Thyroid gland (tissue), 4 donors: Measurements from ENCODE around the gene SERINC3.

Experiments used
- CTCF ChIP-seq, 6 experiments: fragments of 200-600 bp in 3 of 6; fragments of 450-650 bp in 3 of 6; sonication (generic) in 3 of 6; IDR thresholded peaks; one replicate each; pipeline ENCODE4 v1.5.1; 2016 to 2019; ENCODE audit warnings: antibody characterized with exemption in 6 of 6, mild to moderate bottlenecking in 2 of 6, inconsistent platforms in 1 of 6, moderate library complexity in 1 of 6
- POLR2A ChIP-seq, 2 donors: fragments of 450-650 bp; IDR thresholded peaks; one replicate each; pipeline ENCODE4 v1.6.1; 2017; ENCODE audit warnings: antibody characterized with exemption in 2 of 2, mild to moderate bottlenecking in 2 of 2, moderate library complexity in 1 of 2

GRCh38 chr20:44468044-44468782 lies 53.7 kb downstream of the SERINC3 start:
- TF ChIP-seq CTCF (IDR thresholded peaks at IDR 0.05), result no peak
- TF ChIP-seq POLR2A (IDR thresholded peaks at IDR 0.05), result no peak
